Activated CD4-positive, alpha-beta T cell treated with anti-CD3 and anti-CD28 coated beads, Interleukin-2, amount 10 ng/mL, durations not matched to agents 7 days and 5 days (primary cell): ENCODE data around the gene DOK6. TPM values are rescaled to one million over a fixed set of nuclear protein-coding genes. Genes with fewer than 3 reads are reported as not detected.

ENCODE experiments used
- CTCF ChIA-PET: fragments of 350-600 bp; sonication (Branson Sonifier 250); formaldehyde crosslinking; loops from one replicate; lab custom pipeline; 2021; ENCODE audit warnings: antibody characterized with exemption; lab: Charles Lee
- POLR2A ChIA-PET: fragments of 350-600 bp; sonication (Branson Sonifier 250); formaldehyde crosslinking; loops from one replicate; lab custom pipeline; 2021; ENCODE audit warnings: antibody characterized with exemption; lab: Charles Lee
- DNase-seq: peaks from one replicate; pipeline ENCODE4 v3.0.0-alpha.2; 2020
- H3K27ac Mint-ChIP-seq: one replicate; pipeline ENCODE4 v1.8.0; 2021; ENCODE audit warnings: mild to moderate bottlenecking, moderate library complexity, mixed read lengths
- H3K27me3 Mint-ChIP-seq: one replicate; pipeline ENCODE4 v1.8.0; 2021; ENCODE audit warnings: mixed read lengths
- H3K36me3 Mint-ChIP-seq: one replicate; pipeline ENCODE4 v1.8.0; 2021; ENCODE audit warnings: low read depth, mixed read lengths
- H3K4me1 Mint-ChIP-seq: one replicate; pipeline ENCODE4 v1.8.0; 2021; ENCODE audit warnings: mixed read lengths
- H3K4me3 Mint-ChIP-seq: one replicate; pipeline ENCODE4 v1.8.0; 2021; ENCODE audit warnings: mild to moderate bottlenecking, moderate library complexity, mixed read lengths
- H3K9me3 Mint-ChIP-seq: one replicate; pipeline ENCODE4 v1.8.0; 2021; ENCODE audit warnings: mixed read lengths
- total RNA-seq, 2 experiments: library from RNA; stranded (reverse); gene quantifications; one replicate each; pipeline ENCODE4 v1.2.3, GENCODE V29; 2021

The DOK6 gene
- total RNA-seq, 2 experiments from 2014 or later: not detected

GRCh38 chr18:69759046-69759445 is 358.4 kb downstream of the DOK6 start:
- no peaks in the 10 kb centered on the region for H3K27me3 Mint-ChIP-seq
- H3K4me1 Mint-ChIP-seq: peaks cover 42% of the 10 kb centered on the region
- H3K36me3 Mint-ChIP-seq: peaks cover 38% of the 10 kb centered on the region
- no peak overlapping the region for H3K4me3 Mint-ChIP-seq
- DNase-seq: no peak
- peaks cover 20% of the 10 kb centered on the region for H3K9me3 Mint-ChIP-seq
- CTCF ChIA-PET: no interaction called here
- H3K27ac Mint-ChIP-seq: no peak overlapping the region
- POLR2A ChIA-PET: no interaction called here

GRCh38 chr18:69763002-69763401 is 362.3 kb downstream of the DOK6 start:
- Mint-ChIP-seq H3K36me3 (peaks cover 3% of the 10 kb centered on the region), H3K4me1 (peaks cover 7% of the 10 kb centered on the region), H3K9me3 (no peaks in the 10 kb centered on the region), H3K4me3 (no peak overlapping the region), H3K27me3 (no peaks in the 10 kb centered on the region), H3K27ac (no peak overlapping the region)
- POLR2A ChIA-PET: no interaction called here
- CTCF ChIA-PET: no interaction called here
- no peak for DNase-seq

GRCh38 chr18:69763821-69764220 is 363.1 kb downstream of the DOK6 start:
- DNase-seq: no peak
- POLR2A ChIA-PET: no interaction called here
- H3K27ac Mint-ChIP-seq: no peak overlapping the region
- CTCF ChIA-PET: no interaction called here
- H3K27me3 Mint-ChIP-seq: no peaks in the 10 kb centered on the region
- no peaks in the 10 kb centered on the region for H3K9me3 Mint-ChIP-seq
- H3K4me3 Mint-ChIP-seq: no peak overlapping the region
- peaks cover 6% of the 10 kb centered on the region for H3K36me3 Mint-ChIP-seq
- H3K4me1 Mint-ChIP-seq: no peaks in the 10 kb centered on the region

GRCh38 chr18:69770238-69770637 is 369.6 kb downstream of the DOK6 start:
- Mint-ChIP-seq H3K9me3 (peaks cover 3% of the 10 kb centered on the region), H3K27ac (no peak overlapping the region), H3K36me3 (peaks cover 11% of the 10 kb centered on the region), H3K27me3 (no peaks in the 10 kb centered on the region), H3K4me1 (peaks cover 6% of the 10 kb centered on the region), H3K4me3 (no peak overlapping the region)
- DNase-seq: no peak
- POLR2A ChIA-PET: no interaction called here
- CTCF ChIA-PET: no interaction called here

- Mint-ChIP-seq H3K27ac (no peak overlapping the region), H3K27me3 (no peaks in the 10 kb centered on the region)
- POLR2A ChIA-PET: no interaction called here
Observed at GRCh38 chr18:69774831-69775230, 374.1 kb downstream of the DOK6 start.

GRCh38 chr18:69777248-69777647 is 376.6 kb downstream of the DOK6 start:
- CTCF ChIA-PET: no interaction called here
- Mint-ChIP-seq H3K27ac (no peak overlapping the region), H3K9me3 (peaks cover 3% of the 10 kb centered on the region), H3K4me3 (no peak overlapping the region), H3K36me3 (peaks cover 1% of the 10 kb centered on the region), H3K27me3 (no peaks in the 10 kb centered on the region), H3K4me1 (peaks cover 6% of the 10 kb centered on the region)
- POLR2A ChIA-PET: no interaction called here
- no peak for DNase-seq

More at GRCh38 chr18:69774831-69775230, 374.1 kb downstream of the DOK6 start:
- peaks cover 8% of the 10 kb centered on the region for H3K36me3 Mint-ChIP-seq
- CTCF ChIA-PET: no interaction called here
- no peak overlapping the region for H3K4me3 Mint-ChIP-seq
- no peak for DNase-seq
- peaks cover 3% of the 10 kb centered on the region for H3K9me3 Mint-ChIP-seq
- peaks cover 6% of the 10 kb centered on the region for H3K4me1 Mint-ChIP-seq

- Mint-ChIP-seq H3K4me3 (no peak overlapping the region), H3K36me3 (peaks cover 1% of the 10 kb centered on the region), H3K27ac (no peak overlapping the region), H3K27me3 (no peaks in the 10 kb centered on the region), H3K9me3 (peaks cover 3% of the 10 kb centered on the region), H3K4me1 (peaks cover 6% of the 10 kb centered on the region)
- CTCF ChIA-PET: no interaction called here
- POLR2A ChIA-PET: no interaction called here
- no peak for DNase-seq
Observed at GRCh38 chr18:69778680-69779079, 378.0 kb downstream of the DOK6 start.

- Mint-ChIP-seq H3K4me1 (no peaks in the 10 kb centered on the region), H3K9me3 (no peaks in the 10 kb centered on the region), H3K36me3 (no peaks in the 10 kb centered on the region), H3K27me3 (no peaks in the 10 kb centered on the region), H3K4me3 (no peak overlapping the region), H3K27ac (no peak overlapping the region)
- ChIA-PET POLR2A (no interaction called here), CTCF (no interaction called here)
- no peak for DNase-seq
Observed at GRCh38 chr18:69780851-69781250, 380.2 kb downstream of the DOK6 start.

GRCh38 chr18:69784815-69785214 is 384.1 kb downstream of the DOK6 start:
- no peaks in the 10 kb centered on the region for H3K4me1 Mint-ChIP-seq
- no peak for DNase-seq
- CTCF ChIA-PET: no interaction called here
- no peaks in the 10 kb centered on the region for H3K27me3 Mint-ChIP-seq
- no peak overlapping the region for H3K4me3 Mint-ChIP-seq
- peaks cover 2% of the 10 kb centered on the region for H3K9me3 Mint-ChIP-seq
- H3K36me3 Mint-ChIP-seq: no peaks in the 10 kb centered on the region
- POLR2A ChIA-PET: no interaction called here
- no peak overlapping the region for H3K27ac Mint-ChIP-seq

- H3K27ac Mint-ChIP-seq: no peak overlapping the region
- no peak overlapping the region for H3K4me3 Mint-ChIP-seq
- no peaks in the 10 kb centered on the region for H3K27me3 Mint-ChIP-seq
- DNase-seq: no peak
- H3K4me1 Mint-ChIP-seq: no peaks in the 10 kb centered on the region
- ChIA-PET CTCF (no interaction called here), POLR2A (no interaction called here)
- H3K9me3 Mint-ChIP-seq: peaks cover 2% of the 10 kb centered on the region
- no peaks in the 10 kb centered on the region for H3K36me3 Mint-ChIP-seq
Observed at GRCh38 chr18:69785466-69785865, 384.8 kb downstream of the DOK6 start.

GRCh38 chr18:69786427-69786826 is 385.7 kb downstream of the DOK6 start:
- H3K27me3 Mint-ChIP-seq: no peaks in the 10 kb centered on the region
- CTCF ChIA-PET: no interaction called here

GRCh38 chr18:69787825-69788547 is 387.3 kb downstream of the DOK6 start:
- CTCF ChIA-PET: no interaction called here
- H3K36me3 Mint-ChIP-seq: peaks cover 10% of the 10 kb centered on the region
- POLR2A ChIA-PET: no interaction called here
- no peak overlapping the region for H3K4me3 Mint-ChIP-seq
- no peaks in the 10 kb centered on the region for H3K4me1 Mint-ChIP-seq
- no peak overlapping the region for H3K27ac Mint-ChIP-seq
- no peaks in the 10 kb centered on the region for H3K27me3 Mint-ChIP-seq
- DNase-seq: no peak
- H3K9me3 Mint-ChIP-seq: peaks cover 2% of the 10 kb centered on the region

More at GRCh38 chr18:69786427-69786826, 385.7 kb downstream of the DOK6 start:
- no peak for DNase-seq
- POLR2A ChIA-PET: no interaction called here
- Mint-ChIP-seq H3K4me3 (no peak overlapping the region), H3K36me3 (peaks cover under 1% of the 10 kb centered on the region), H3K27ac (no peak overlapping the region), H3K9me3 (peaks cover 2% of the 10 kb centered on the region), H3K4me1 (no peaks in the 10 kb centered on the region)

GRCh38 chr18:69789794-69790193 is 389.1 kb downstream of the DOK6 start:
- CTCF ChIA-PET: no interaction called here
- Mint-ChIP-seq H3K36me3 (peaks cover 10% of the 10 kb centered on the region), H3K27me3 (no peaks in the 10 kb centered on the region), H3K4me3 (no peak overlapping the region), H3K27ac (no peak overlapping the region), H3K9me3 (peaks cover 2% of the 10 kb centered on the region), H3K4me1 (no peaks in the 10 kb centered on the region)
- no peak for DNase-seq
- POLR2A ChIA-PET: no interaction called here

- CTCF ChIA-PET: interaction anchor here (0.8 kb wide), 1 partner anchor 327 kb away, joined by 3 read pairs; no protein-coding TSS in a partner anchor
- H3K4me3 Mint-ChIP-seq: no peak overlapping the region
- POLR2A ChIA-PET: no interaction called here
- no peaks in the 10 kb centered on the region for H3K4me1 Mint-ChIP-seq
- peaks cover 10% of the 10 kb centered on the region for H3K36me3 Mint-ChIP-seq
- H3K27me3 Mint-ChIP-seq: no peaks in the 10 kb centered on the region
- no peak overlapping the region for H3K27ac Mint-ChIP-seq
- H3K9me3 Mint-ChIP-seq: peaks cover 2% of the 10 kb centered on the region
- no peak for DNase-seq
Observed at GRCh38 chr18:69790649-69791048, 390.0 kb downstream of the DOK6 start.
